Inflammatory macrophage treated with lipopolysaccharide for 1 hour (primary cell): Measurements from ENCODE around the gene CCDC192.
A peak's percentile ranks its signal among the peaks of the same experiment; 100 is the strongest.
"Not testable (repeated sequence)": the region's sequence is repeated elsewhere in the genome, so short reads cannot be mapped to it uniquely, and the experiment has no call there.

Source experiments
- DNase-seq, 2 donors: peaks; one replicate each; pipeline ENCODE4 v3.0.0-alpha.2; 2020 to 2022

Gene CCDC192

GRCh38 chr5:127769386-127769785 is 66.2 kb downstream of the CCDC192 start:
- DNase-seq, result no peak

GRCh38 chr5:127770272-127770671 is 67.1 kb downstream of the CCDC192 start:
- no peak for DNase-seq

- DNase-seq, result no peak
These were observed 69.3 kb downstream of the CCDC192 start for GRCh38 chr5:127772531-127772930.

GRCh38 chr5:127774221-127774620 is 71.0 kb downstream of the CCDC192 start:
- DNase-seq, result no peak

- no peak for DNase-seq
These were observed 73.3 kb downstream of the CCDC192 start for GRCh38 chr5:127776477-127776876.

- DNase-seq, result no peak
These were observed 74.8 kb downstream of the CCDC192 start for GRCh38 chr5:127777957-127778356.

GRCh38 chr5:127782450-127782849 is 79.3 kb downstream of the CCDC192 start:
- DNase-seq, result not testable (repeated sequence)

GRCh38 chr5:127785098-127785927 is 82.1 kb downstream of the CCDC192 start:
- no peak for DNase-seq

GRCh38 chr5:127791439-127791838 is 88.2 kb downstream of the CCDC192 start:
- no peak for DNase-seq

GRCh38 chr5:127791908-127792307 is 88.7 kb downstream of the CCDC192 start:
- not testable (repeated sequence) for DNase-seq

- DNase-seq, result no peak
These were observed 89.9 kb downstream of the CCDC192 start for GRCh38 chr5:127793052-127793451.

- DNase-seq, result no peak
These were observed 90.7 kb downstream of the CCDC192 start for GRCh38 chr5:127793879-127794278.

GRCh38 chr5:127796211-127796610 is 93.0 kb downstream of the CCDC192 start:
- DNase-seq, result no peak

- DNase-seq, result no peak
These were observed 96.2 kb downstream of the CCDC192 start for GRCh38 chr5:127799293-127799905.

GRCh38 chr5:127801751-127802476 is 98.7 kb downstream of the CCDC192 start:
- no peak for DNase-seq

- peak; percentile 19 to 37 for DNase-seq
These were observed 99.3 kb downstream of the CCDC192 start for GRCh38 chr5:127802477-127802865.

GRCh38 chr5:127804886-127805426 is 101.8 kb downstream of the CCDC192 start:
- no peak for DNase-seq

- DNase-seq, result no peak
These were observed 102.3 kb downstream of the CCDC192 start for GRCh38 chr5:127805448-127805847.

GRCh38 chr5:127806776-127807175 is 103.6 kb downstream of the CCDC192 start:
- no peak for DNase-seq

GRCh38 chr5:127809533-127809932 is 106.3 kb downstream of the CCDC192 start:
- no peak for DNase-seq

GRCh38 chr5:127810017-127810416 is 106.8 kb downstream of the CCDC192 start:
- DNase-seq, result no peak

- DNase-seq, result peak; percentile 12 to 14
These were observed 107.7 kb downstream of the CCDC192 start for GRCh38 chr5:127810707-127811490.

- DNase-seq, result no peak
These were observed 109.4 kb downstream of the CCDC192 start for GRCh38 chr5:127812570-127812969.
